NCI-H128 (cell line): ENCODE results near the gene PES1.
"Not testable (repeated sequence)": the region's sequence is repeated elsewhere in the genome, so short reads cannot be mapped to it uniquely, and the experiment has no call there.

ENCODE experiments used
- DNase-seq: peaks from one replicate; lab custom pipeline; 2025; ENCODE audit not compliant: unreplicated experiment; lab: John Stamatoyannopoulos, UW

PES1 gene

DNA sequence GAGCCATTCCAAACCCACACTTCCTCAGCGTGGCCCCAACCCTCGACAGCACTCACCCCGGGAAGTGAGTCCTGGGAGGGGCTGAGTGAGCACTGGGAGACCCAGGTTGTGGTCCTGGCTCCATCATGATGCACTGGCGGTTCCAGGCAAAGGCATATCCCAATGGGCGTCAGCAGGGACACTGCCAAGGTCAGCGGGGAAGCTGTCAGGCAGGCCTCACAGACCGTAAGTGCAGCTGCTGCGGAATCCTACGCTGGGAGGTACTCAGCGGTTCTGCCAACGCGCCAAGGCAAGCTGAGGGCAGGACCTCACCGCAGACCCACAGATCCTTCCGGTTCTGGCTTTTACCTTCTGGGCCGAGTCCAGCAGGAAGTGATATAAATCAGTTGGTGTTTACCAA is 15.9 kb downstream of the PES1 start:
- DNase-seq: no peak

DNA sequence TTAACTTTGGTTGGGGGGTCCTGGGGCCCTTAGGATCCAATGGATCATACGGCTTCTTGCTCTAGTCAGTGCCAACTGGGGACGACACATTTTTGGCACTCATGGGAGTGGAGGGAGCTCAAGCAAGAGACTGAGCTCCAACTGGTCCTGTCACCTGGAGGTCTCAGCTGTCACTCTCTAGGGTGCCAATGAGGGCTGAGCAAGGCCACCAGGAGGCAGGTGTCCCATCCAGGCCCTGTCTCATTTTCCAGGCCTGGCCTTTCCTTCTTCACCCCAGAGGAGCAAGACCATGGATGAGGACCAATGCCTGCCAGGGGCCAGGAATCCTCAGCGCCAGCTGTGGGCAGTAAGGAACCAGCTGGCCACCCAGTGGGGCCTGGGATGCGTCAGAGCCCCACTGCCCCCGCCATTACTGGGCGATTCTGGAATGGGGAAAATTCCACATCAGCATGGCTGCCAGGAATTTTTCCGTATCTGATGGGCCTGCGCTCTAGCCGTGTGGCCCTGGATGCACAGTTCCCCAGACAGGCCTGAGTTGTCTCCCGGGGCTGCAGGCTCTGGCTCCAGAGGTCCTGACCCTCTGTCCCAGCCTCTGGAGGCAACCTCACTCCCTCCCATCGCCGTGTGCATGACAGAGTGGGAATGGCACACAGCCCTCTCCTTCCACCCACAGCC is 16.6 kb downstream of the PES1 start:
- DNase-seq: no peak

DNA sequence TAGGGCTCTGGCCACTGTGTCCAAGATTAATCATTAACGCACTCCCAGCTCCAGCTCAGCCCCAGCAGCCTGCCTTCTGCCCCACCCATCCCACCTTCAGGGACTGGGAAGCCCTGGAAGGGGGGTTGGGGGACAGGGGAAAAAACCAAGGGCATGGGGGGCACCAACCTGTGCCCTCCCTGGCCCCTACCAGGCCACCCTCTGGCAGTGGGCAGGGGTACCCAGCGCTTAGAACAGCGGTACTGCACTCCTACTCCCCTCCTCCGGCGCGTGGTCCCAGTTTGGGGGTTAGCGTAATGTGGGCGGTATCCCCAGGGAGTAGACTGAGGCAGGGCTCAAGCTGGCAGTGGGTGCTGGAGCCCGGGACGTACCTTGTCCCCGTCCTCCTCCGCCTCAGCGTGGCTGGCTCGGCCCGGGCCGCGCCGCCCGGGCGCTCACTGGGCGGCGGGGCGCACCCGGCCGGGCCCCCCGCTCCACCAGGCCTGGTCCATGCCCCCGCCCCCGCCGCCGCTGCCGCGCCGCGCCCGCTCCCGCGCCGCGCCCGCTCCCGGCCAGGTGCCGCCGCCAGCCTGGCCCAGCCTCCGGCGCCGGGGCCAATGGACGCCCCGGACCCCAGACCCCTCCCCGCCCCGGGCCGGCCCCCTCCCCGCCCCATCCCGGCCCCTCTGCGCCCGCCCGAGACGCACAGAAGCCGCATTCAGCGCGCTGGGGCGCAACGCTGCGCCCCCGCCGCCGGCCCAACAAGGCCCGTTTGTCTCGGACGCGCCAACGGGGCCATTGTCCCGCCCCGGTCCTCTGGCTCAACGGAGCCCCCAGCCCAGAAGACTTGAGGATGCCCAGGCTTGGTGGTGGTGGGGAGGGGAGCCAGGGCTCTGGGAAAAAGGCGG is 17.4 kb downstream of the PES1 start, which contains the start of gene GAL3ST1:
Gene GAL3ST1 (minus strand): TSS at position 571 of the 887 bp plus-strand sequence. CDS start 17,273 bp downstream, outside the sequence.
- no peak for DNase-seq

DNA sequence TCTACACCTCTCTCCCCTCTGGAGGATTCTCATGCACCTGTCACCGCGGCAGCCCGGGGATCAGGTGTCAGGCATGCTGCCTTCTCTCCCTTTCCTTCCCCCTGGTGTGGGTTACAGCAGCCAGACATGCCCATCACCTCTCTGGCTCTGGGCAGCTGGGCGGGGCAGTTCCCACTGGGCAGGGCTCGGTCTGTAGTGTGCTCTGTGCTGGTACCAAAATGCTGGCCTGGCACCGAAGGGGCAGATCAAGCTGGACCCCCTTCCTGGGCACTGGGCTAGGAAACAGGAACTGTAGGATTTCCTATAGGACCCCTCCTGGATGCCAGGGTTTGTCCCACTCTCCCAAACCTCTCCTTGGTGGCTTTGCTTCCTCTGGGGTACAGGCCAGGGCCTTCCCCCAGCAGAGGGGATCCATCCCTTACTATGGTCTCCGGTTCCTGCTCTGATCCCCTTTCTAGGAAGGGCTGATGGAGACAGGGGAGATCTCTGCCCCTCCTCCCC is 18.1 kb downstream of the PES1 start:
- DNase-seq: peak; percentile 5

DNA sequence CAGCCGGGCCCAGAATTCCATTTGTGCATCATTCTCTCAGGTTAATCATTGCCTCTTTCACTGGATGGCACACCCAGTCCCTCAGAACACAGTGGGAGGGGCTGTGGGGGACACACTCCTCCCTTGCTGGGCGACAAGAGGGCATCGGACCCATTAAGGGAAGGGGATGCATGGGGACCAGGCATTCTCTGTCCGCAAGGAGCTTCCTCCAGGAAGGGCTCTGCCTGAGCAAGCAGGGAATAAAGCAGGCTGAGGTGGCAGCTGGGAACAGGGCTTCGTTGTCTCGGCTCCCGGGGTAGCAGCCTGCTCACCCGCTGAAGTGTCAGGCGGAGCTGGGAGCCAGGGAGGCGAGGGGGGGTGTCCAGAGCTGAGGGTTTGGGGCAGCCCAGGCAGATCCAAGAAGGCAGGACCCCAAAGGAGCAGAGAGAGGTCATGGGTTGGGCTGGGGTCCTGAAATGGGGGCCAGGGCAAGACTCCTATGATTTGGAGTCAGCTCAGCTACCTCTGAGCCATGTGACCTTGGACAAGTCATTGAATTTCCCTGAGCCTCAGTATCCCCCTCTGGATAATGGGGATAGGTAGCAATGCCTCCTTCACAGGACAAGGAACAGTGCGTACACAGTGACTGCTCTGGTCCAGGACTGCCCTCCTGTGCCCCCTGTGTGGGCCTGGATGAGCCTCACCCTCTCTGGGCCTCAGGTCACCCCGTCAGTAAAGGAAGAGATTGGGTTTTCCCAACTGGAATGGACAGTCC is 18.7 kb downstream of the PES1 start:
- no peak for DNase-seq

DNA sequence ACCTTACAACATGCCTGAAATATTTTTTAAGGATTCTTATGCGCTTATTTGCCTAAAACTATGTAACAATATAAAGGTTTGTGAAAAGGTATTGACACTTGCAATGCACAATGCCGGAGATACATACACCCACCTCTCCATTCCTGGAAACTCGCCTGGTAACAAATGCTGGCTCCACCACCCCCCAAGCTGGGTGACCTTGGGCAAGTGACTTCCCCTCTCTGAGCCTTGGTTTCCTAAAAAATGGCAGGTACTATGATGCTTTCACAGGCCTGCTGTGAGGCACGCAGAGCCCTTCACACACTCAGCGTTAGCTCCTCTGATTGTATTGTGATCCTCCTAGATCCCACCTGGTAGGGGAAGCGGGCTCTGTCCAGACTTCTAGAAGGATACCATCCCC is 19.5 kb downstream of the PES1 start:
- no peak for DNase-seq

DNA sequence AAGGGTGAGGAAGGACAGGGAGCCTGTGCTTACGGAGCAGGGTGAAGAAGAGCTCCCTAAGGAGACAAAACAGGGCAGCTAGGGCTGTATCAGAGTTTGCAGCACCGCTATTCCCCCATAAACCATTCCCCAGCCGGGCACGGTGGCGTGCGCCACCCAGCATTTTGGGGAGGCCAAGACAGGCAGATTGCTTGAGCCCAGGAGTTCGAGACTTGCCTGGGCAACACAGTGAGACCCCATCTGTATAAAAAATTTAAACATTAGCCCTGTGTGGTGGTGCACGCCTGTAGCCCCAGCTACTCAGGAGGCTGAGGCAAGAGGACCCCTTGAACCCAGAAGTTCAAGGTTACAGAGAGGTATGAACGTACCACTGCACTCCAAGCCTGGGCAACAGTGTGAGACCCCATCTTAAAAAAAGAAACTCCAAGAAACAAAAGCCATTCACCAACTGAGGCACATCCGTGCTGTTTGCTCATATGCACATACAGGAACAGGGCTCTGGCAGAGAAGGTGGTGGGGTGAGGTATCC is 22.0 kb downstream of the PES1 start:
- no peak for DNase-seq

DNA sequence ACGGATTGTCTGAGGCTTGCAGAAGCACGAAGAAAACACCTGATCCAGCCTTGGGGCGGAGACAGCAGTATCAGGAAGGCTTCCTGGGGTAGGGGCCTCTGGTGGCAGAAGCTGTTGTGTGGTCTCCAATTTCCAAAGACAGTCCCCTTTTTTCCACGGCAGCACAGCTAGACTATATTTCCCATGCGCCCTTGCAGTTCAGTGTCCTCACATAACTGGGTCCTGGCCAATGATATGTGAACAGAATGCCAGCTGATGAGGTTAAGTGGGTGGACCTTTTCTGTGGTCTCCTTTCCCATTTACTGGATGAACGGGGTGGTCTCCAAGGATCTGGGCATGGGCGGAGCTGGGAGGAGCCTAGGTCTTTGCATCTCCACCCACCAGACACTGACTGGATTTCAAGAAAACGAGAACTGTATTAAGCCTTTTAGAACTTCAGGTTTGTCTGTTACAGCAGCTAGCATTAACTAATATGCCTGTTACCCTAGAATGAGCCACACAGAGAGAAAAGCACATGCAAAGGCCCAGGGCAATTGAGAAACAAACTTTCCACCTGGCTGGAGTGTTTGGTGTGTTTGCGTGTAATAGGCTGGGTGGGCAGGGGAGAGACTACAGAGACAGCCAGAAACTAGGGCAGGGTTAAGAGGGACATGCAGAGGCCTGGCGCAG is 23.4 kb downstream of the PES1 start:
- DNase-seq: no peak

DNA sequence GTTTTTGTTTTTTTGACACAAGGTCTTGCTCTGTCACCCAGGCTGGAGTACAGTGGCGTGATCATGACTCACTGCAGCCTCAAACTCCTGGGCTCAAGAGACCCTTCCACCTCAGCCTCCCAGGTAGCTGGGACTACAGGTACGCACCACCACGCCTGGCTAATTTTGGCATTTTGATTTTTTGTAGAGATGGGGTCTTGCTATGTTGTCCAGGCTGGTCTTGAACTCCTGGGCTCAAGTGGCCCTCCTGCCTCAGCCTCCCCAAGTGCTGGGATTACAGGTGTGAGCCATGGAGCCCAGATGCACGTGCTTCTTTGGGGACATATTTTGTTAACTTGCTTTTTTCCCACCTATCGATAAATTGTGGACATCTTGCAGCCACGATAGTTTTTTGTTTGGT is 24.4 kb downstream of the PES1 start:
- not testable (repeated sequence) for DNase-seq

DNA sequence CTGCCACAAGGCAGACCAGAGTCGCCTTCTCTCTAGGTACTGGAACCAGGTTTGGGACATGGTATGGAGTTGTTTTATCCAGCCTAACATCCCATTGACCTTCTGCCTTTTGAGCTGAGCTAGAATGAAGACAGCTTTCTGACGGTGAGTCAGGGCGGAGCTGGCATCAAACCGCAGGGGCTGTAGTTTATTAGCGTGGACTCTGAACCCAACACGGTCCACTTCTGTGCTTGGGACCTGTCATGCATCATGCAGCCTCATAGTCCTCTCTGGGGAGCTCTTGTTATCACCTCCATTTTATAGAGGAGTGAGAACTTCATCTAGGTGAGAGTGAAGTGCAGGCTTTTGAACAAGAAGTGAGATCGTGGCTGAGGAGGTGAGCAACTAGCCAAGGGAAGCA is 25.6 kb downstream of the PES1 start:
- no peak for DNase-seq

DNA sequence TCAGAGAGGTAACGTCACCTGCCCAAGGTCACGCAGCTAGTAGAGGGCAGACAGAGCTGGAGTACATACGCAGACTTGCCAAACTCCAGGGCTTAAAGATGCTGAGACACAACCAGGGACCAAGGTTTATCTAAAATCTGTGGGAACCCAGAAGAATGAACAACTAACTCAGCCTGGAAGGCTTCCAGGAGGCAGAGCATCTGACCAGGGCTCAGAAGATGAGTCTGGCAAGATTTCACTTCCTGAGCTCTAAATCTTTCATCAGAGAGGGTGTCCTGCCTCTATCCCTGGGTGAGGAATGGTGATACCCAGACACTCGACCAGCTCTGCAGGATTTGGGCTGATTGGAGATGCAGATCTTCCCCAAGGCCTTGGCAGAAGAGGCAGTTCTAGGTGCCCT is 26.4 kb downstream of the PES1 start:
- DNase-seq: no peak

DNA sequence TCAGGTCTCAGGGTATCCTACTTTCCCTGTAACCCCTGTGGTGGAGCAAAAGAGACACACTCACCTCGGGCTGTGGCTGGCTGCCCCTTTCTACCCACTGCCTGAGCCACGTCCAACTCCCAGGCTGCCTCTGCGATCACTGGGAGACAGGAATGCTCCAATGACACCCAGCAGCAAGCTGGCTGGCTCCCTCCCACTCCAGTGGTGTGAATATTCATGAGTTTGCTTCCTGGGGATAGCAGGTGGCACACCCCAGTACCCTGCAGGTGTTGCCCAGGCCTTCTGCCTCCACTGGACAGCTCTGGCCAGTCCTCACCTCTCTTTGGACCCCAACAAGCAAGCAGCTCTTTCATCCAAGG is 27.0 kb downstream of the PES1 start:
- DNase-seq: no peak

DNA sequence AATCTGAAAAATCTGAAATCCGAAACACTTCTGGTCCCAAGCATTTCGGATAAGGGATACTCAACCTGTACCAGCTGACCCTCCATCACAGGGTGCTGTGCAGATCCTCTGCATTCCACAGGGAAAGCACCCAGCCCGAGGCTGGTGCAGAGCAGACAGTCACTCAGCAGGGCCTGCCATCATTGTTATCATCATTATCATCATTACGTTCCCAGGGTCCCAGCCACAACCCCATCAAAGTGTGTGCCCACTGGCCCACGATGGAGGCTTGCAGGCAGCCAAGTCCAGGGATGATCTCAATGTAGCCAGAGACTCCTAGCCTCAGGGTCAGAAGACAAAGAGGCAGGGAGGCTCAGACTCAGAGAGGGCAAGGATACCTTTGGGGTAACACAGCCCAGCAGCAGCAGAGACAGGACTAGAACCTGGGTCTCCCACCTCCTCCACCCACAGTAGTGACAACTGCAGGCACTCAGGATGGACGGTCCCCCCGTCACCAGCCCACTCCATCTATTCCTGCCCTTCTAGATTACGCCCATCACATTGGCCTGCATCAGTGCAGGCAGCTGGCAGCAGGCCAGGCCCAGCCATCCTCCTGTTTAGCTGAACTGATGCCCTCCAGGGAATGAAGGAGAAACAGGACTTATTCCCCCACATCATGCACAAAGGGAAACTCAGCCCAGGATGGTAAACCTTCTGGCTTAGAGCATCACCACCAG is 27.5 kb downstream of the PES1 start:
- no peak for DNase-seq

DNA sequence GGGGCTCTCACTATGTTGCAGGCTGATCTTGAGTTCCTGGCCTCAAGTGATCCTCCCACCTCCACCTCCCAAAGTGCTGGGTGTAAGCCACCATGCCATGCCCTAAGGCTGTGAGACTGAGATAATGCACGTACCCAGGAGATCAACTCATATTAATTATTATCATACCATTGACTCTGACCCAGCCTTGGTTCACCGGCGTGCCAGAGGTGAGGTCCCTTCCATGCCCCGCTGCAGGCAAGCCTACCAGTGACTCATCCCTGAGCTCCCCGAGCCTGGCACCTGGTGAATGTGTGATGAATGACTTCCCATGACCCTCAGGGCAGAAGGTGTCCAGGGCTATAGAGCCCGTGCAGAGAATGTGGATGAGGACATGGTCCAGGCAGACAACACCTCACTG is 29.3 kb downstream of the PES1 start:
- no peak for DNase-seq

DNA sequence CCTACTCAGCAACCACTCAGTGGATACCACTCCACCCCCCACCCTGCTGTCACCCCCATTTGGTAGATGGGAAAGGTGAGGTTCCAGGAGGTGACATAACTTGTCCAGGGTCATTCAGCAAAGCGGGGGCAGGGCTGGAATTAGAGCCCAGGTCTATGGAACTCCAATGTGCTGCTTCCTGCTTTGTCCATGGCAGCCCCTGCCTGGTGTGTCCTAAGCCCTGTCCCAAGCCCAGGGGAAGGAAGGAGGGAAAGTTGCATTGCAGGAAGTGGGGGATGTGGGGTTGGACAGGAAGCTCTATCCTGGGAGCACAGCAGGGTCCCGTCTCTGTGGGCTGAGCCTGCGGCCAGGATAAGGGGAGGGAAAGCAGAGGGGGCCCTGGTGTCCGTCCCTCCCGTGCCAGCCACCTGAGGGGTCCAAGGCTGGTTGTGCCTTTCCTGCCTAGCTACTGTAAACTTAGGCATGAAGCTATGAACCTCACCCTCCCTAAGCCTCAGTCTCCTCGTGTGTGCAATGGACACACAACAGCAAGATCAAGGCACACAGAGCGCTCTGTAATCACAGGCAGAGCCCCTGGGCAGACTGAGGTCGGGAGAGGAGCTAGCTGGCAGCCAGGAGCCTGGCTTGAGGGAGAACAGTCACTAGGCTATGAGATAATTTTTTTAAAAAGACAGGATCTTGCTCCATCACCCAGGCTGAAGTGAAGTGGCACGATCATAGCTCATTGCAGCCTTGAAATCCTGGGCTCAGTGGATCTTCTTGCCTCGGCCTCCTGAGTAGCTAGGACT is 30.1 kb downstream of the PES1 start:
- no peak for DNase-seq

DNA sequence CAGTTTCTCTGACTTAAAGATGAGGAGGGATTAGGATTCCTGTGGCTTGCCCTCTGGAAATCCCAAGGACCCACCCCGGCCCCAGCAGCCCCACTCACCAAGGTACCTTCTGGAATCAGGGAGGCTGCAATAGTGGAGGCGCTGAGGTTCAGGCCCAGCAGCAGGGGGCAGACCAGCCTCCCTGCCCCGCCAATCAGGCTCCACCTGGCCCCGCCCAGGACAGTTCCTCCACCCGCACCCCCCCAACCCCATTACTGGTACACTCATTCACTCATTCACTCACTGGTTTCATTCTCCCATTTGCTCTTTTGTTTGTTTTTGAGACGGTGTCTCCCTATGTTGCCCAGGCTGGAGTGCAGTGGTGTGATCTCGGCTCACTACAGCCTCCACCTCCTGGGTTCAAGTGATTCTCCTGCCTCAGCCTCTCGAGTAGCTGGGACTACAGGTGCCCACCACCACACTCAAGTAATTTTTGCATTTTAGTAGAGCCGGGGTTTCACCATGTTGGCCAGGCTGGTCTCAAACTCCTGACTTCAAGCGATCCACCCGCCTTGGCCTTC is 31.0 kb downstream of the PES1 start:
- not testable (repeated sequence) for DNase-seq

DNA sequence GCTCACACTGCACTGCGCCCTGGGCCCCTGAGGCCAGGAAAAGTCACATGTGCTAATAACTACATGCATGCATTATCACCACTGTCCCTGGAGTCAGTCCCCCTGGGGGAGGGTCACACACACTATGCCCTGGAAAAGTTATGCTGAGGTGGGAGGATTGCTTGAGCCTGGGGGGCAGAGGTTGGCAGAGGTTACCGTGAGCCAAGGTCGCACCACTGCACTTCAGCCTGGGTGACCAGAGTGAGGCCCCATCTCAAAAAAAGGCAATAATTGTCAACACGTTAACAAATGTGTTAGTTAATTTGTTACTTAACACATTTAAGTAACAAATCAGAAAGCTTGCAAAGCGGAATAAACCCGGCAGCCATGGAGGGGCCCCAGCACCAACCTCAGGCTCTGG is 31.8 kb downstream of the PES1 start:
- DNase-seq: no peak

DNA sequence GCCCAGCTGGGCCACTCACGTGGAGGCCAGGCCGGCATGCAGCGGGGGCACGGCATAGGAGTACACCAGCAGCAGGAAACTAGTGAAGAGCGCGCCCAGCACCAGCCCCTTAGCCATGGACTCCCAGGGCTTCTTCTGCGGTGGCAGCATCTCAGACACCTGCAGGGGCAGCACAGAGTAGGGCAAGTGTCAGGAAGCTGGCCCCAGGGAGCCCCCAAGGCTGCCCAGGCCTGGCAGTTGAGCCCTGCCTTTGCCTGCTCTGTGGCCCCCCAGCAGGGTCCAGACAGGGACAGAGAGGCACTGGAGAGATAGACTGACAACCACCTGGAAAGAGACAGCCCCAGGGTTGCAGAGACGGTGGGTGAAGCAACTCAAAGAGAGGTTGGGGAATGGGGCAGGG is 34.5 kb downstream of the PES1 start:
- DNase-seq: no peak

DNA sequence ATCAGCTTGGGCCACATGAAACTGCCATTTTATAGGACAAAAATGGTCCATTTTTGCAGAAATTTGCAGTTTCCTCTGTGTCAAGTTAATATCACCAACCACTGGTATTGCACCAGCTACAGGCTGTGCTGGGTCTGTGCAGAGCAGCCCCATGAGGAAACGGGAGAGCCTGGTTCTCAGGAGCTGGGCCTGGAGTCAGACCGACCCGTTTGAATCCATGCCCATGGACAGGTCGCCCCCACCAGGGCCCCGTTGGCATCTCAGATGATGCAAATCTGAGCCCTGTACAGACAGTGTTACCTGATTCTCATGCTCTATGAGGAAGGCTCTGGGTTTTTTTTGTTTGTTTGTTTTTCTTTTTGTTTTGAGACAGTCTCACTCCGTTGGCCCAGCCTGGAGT is 35.3 kb downstream of the PES1 start:
- no peak for DNase-seq
